SKM-1 treated with dmso at 0.1 percent for 144 hours (cell line): ENCODE results near the gene NPTX2.

Experiments used
- DNase-seq: peaks from one replicate; lab custom pipeline; 2025; ENCODE audit not compliant: unreplicated experiment; lab: John Stamatoyannopoulos, UW

The NPTX2 gene

DNA sequence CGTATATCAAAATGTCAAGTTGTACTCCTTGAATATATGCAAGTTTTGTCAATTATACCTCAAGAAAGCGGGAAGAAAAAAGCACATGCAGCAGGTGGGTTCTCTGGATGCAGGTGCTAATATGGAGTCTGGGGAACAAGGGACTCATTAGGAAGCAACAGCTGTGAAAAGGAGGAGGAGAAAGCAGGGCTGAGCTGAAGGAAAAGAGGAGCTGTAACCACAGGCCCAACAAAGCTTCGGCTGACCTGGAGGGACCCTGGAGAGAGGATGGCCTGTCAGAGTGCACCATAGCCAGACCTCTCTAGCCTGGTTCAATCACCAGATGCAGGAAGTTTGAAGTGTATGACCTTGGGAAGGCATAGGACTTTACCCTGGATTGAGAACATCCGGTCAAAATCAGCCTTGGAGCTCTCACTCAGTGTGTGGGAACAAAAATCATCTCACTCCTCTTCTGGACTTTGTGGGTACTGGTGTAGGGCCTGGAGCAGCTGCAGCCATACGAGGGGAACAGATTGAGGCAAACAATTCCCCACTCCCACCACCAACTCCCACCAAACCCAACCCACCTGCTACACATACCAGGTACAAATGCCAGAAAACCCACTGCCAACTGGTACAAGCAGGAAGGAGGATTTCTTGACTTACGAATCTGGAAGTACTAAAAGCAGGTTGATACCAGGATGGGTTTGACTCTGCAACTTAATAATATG, 36.7 kb downstream of the NPTX2 start:
- no peak for DNase-seq

DNA sequence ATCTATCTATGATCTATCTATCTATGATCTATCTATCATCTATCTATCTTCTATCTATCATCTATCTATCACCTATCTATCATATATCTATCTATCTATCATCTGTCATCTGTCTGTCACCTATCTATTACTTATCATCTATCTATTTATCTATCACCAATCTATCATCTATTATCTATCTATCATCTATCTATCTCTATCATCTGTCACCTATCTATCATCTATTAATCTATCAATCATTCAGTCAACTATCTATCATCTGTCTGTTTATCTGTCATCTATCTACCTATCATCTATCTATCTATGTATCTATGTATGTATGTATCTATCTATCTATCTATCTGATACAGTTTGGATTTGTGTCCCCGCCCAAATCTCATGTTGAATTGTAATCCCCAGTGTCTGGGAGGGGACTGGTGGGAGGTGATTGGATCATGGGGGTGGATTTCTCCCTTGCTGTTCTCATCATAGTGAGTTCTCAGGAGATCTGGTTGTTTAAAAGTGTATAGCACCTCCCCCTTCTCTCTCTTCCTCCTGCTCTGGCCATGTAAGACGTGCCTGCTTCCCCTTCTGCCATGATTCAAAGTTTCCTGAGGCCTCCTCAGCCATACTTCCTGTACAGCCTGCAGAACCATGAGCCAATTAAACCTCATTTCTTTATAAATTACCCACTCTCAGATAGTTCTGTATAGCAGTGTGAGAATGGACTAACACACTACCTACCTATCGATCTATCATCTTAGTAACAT, 37.6 kb downstream of the NPTX2 start:
- DNase-seq, result no peak

GRCh38 chr7:98655611-98656010, 38.5 kb downstream of the NPTX2 start:
- DNase-seq, result no peak

GRCh38 chr7:98656899-98657298, 39.8 kb downstream of the NPTX2 start:
- no peak for DNase-seq

- DNase-seq, result no peak
These were observed 40.7 kb downstream of the NPTX2 start for GRCh38 chr7:98657736-98658135.

GRCh38 chr7:98659756-98660155, 42.7 kb downstream of the NPTX2 start:
- no peak for DNase-seq

DNA sequence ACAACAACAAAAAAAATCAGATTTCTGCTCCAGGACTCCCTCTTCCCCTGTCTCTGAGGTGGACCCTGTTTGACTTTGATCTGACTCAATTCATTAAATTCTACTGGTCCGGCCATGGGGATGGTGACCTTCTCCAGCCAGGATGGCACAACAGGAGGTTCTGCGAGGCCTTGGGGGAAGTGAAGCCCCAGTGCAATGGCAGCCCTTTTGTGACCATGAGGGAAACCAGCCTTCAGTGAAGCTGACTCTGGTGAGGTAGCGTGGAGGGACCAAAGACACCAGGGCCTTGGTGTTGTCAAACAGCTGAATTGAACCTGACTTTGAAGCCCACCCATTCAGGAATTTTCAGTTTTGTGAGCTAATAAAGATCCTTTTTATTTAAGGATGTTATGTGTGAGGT, 44.5 kb downstream of the NPTX2 start:
- no peak for DNase-seq

- DNase-seq, result no peak
These were observed 45.2 kb downstream of the NPTX2 start for GRCh38 chr7:98662289-98662688.

DNA sequence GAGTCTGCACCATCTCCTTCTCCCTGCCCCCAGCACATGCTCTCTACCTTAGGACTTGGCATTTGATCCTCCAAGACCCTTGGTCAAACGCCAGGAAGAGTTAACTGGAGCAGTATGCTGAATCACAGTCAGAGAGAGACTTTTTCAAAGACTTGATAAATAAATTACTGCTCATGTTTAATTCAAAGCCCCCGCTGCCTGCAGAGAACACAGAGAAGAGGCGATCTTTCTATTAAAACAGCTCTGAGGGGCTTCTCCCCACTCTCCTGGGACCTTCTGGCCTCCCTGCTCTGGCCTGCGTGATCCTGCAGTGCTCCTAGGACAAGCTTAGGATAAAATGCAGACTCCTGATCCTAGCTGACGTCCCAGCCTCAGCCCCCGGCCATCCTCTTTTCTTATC, 47.8 kb downstream of the NPTX2 start:
- DNase-seq, result no peak

DNA sequence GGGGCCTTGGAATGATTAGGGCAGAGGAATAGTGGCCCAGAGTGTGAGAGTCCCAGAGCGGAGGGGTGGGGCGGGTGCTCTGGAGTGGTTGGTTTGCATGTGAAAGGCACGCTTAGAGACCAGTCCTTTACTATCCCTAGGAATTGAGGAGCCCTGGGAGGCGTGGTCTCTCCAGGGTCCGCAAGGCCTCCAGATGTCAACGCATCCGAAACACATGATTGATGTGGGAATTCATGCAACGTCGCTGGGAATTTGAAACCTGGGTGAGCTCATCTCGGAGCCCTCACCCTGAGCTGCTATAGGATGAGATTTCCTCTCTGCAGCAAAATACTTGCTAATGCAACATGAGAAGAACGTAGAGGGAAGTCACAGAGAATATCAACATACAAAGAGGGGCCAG, 51.2 kb downstream of the NPTX2 start:
- no peak for DNase-seq

DNA sequence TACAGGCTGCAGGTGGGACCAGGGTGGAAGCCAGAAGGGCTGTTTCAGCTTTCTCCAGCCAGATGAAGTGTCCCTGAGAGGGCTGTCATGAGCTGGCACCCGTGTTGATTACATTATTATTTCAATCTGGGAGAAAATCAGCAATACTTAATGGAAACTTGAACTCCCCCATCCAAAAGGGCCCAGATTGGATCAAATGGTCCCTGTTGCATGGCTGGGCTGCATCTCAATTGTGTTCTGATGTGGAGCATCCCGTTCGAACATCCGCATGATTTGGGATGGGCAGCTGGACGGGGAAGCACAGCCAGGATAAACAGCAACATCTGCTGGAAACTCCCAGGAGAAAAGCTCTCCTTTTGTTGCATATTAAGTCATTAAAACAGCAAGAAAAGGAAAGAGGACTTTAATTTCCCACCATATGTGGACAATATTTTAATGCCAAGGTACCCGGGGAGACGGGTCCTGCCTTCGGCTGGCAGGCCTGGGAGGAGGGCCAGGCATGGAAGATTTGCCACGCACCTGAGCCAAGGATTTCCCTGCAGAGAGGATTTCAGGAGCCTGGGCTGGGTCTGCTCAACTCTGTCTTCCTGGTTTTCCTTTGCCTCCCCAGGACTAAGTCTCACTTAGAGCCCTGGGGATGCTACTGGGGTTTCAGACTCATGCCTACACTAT, 52.4 kb downstream of the NPTX2 start:
- no peak for DNase-seq

- no peak for DNase-seq
These were observed 53.1 kb downstream of the NPTX2 start for GRCh38 chr7:98670186-98670585.

- no peak for DNase-seq
These were observed 54.7 kb downstream of the NPTX2 start for GRCh38 chr7:98671733-98672331.

GRCh38 chr7:98674461-98674860, 57.4 kb downstream of the NPTX2 start:
- no peak for DNase-seq

GRCh38 chr7:98674881-98675280, 57.8 kb downstream of the NPTX2 start:
- no peak for DNase-seq

- no peak for DNase-seq
These were observed 61.1 kb downstream of the NPTX2 start for GRCh38 chr7:98678215-98678614.
